Stimulated activated CD8-positive, alpha-beta memory T cell treated with anti-CD3 and anti-CD28 coated beads, Interleukin-12 subunit alpha, Interleukin-12 subunit beta, amount 100 ng/mL, for 1 hour (primary cell): ENCODE data around the gene SEL1L3.

Source experiments
- DNase-seq: peaks from one replicate; pipeline ENCODE4 v3.0.0-alpha.2; 2020; ENCODE audit warnings: low read depth

SEL1L3 gene

DNA sequence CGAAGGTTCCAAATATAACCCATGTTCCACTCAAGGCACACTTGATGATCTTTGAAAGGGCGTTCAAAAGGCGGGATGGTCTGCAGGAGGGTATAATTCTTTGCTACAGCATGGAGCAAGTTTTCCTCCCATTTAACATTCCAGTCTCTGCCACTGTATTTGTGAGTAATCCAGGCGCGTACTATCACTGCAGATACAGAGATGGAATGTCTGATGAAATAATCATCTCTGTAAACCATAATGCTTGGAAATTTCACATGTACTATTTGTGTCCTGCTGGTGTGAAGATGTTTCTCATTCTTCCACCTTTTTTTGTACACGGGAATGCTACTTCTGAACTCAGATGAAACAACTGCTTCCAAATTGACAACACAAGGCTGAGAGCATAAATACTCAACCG, 15.5 kb downstream of the SEL1L3 start:
- DNase-seq, result no peak

GRCh38 chr4:25845841-25846653, 16.7 kb downstream of the SEL1L3 start:
- no peak for DNase-seq

DNA sequence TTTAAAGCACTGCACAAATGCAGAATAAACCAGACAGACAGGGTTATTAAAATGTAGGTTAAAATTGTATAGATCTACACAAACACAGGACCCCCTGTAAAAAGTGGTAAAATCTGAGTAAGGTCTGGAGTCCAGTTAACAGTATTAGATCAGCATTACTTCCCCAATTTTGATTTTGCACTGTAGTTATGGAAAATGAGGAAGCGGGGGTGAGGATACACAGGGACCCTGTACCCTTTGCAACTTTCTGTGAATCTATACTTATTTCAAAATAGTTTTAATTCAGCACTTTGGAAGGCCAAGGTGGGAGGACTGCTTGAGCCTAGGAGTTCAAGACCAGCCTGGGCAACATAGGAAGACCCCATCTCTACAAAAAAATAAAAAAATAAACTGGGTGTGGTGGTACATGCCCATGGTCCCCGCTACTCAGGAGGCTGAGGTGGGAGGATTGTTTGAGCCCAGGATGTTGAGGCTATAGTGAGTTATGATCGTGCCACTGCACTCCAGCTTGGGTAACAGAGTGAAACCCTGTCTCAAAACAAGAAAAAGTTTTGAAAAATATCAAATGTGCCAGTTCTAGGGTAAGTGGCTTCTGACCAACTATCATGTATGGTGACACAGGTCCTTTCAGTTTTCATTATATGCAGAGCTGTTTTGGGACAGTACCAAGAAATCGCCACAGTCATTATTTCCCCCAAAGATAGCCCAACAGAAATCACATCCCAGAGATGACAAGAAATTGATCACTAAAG, 17.7 kb downstream of the SEL1L3 start:
- DNase-seq, result no peak

DNA sequence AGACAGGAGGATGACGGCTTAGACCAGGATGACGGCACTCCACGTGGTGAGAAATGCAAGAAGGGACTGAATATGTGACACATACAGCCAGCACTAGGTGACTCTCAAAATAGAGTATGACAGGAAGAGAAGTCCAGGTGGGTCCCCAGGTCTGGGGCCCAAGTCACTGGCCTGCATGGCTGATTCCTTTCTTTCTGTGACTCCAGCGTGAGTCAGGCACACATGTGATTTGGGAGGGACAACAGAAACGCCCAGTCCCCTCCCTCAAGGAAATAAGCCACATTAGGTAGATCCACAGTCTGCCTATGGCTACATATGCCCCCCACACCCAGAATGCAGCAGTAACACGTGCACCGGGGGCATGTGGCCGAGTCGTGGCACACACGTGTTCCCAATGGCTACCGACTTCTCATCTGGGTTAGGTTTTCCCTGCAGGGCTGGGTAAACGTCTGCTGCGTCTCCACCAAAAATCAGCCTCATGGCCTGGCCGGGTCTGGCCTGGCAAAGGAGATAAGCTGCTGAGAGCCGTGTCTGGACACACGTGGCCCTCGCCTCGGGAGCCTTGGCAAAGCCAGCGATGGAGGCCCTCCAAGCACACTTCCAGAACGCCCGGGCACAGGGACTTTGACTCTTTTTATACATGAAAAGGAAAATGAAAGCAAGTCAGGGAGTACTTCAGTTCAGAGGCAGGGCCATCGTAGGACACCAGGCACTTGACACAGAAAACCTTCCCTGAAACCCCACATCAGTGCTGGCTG, 19.3 kb downstream of the SEL1L3 start:
- DNase-seq, result no peak

- DNase-seq, result peak; percentile 23
Observed at GRCh38 chr4:25842229-25842845, 20.5 kb downstream of the SEL1L3 start.

- DNase-seq, result no peak
Observed at GRCh38 chr4:25839687-25840086, 23.1 kb downstream of the SEL1L3 start.

DNA sequence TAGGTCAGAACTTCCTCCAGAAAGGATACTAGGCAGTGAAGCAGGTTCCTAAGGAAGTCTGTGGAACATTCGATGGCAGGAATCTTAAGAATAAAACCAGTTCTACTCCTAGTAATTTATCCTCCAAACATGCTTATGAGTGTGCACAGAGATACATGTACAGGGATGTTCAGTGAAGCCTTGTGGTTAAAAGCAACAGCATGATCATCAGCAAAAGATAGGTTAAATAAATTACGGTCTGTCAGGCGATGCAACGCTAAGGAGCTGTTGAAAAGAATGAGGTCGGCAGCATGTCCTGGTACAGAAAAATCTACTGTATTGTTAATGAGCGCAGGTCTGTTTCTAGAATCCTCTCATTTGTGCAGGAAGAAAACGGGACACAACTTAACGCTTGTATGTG, 23.6 kb downstream of the SEL1L3 start:
- DNase-seq, result no peak

- no peak for DNase-seq
Observed at GRCh38 chr4:25838526-25838925, 24.3 kb downstream of the SEL1L3 start.

GRCh38 chr4:25837107-25837506, 25.7 kb downstream of the SEL1L3 start:
- no peak for DNase-seq

- no peak for DNase-seq
Observed at GRCh38 chr4:25835384-25835783, 27.4 kb downstream of the SEL1L3 start.

- no peak for DNase-seq
Observed at GRCh38 chr4:25834411-25835107, 28.2 kb downstream of the SEL1L3 start.

DNA sequence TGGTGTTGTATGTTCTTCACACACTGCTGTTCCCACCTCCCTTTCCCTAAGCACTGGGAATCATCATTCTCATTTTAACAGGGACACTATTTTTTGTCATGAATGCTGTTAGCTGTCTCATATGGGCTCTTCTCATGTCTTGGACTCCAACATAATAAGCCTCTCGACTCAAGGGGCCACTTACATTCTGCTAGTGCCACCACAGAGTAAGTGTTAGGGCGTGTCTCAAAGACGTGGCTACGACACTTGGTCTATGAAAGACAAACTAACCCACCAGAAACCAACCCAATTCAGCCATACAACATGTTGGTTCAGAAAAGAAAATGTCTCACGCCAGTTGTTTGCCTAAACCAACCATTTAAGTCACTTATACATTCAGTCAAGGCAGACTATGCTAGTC, 32.2 kb downstream of the SEL1L3 start:
- no peak for DNase-seq

- DNase-seq, result no peak
Observed at GRCh38 chr4:25827897-25828296, 34.9 kb downstream of the SEL1L3 start.

DNA sequence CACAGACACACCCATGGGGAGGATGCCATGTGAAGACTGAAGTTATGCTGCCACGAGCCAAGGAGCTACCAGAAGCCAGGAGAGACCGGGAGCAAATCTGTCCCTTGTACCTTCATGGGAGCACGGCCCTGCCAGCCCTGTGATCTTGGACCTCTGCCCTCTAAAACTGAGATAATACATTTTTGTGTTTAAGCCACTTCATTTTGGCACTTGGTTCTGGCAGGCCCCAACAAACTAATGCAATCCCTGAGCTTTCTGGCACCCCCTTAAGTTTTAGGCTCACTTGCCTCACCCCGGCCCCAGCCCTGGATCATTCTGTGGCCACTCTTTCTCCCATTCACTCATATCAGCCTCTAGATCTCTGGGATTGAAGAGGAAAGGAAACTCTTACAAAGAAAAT, 35.4 kb downstream of the SEL1L3 start:
- DNase-seq, result no peak

DNA sequence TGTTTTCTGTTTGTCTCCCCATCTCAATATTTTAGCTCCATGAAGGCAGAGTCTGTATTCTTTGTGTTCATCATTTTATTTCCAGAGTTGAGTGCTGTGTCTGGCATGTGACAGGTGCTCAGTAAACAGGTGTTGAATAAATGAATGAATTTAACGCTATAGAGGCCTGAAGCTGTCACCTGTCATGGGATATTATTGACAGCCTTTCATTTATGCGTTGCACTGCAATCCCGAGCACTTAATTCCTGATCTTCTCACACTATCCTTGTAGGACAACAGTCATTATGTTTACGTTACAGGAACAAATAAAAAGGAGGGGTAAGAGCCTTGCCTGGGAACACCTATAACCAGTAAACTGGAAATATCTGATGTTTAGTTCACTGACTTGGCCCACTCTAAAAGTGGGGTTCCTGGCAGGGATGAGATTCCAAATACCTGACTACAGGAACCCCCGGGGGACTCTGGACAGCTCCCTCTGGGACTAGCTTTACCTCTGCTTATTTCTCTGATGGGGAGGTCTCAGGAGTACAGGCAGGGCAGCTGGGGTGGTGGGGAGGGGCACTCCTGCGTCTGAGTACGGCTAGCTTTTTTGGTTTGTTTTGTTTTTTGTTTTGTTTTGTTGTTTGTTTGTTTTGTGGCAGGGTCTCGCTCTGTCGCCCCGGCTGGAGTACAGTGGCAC, 36.6 kb downstream of the SEL1L3 start:
- no peak for DNase-seq

DNA sequence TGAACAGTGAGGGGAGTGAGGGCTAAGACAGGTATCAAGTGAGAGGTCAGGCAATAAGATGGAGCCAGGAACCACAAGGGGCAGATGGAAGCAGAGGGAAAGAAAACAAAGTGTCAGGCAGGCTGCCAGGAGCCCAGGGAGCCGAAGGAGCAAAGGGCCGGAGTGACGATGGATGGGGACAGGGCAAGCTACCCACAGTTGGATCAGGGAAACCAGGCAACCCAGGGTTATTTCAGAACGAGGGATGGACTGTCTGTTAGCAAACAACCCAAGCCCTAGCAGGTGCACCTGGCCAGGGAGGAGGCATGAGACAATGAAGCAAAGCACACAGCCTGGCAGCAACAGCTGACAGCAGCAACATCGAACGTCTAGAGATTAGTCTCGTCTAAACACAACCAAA, 39.2 kb downstream of the SEL1L3 start:
- DNase-seq, result no peak

DNA sequence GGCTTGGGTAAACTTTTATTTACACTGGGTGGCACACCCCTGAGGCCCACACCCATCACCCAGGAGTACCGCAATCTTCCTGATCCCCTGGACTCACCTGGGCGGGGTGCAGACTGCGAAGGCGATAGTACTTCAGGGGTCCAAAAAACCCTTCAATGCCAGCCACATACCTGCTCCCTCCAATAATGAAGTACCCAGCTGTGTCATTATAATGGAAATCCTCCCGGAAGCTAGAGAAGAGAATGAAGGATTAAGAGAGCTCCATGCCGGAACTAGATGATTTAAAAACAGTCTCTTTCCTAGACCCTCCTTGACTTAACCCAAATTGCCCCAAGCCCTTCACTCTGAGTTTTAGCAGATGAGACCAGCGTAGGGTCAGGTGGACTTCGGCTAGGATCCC, 40.9 kb downstream of the SEL1L3 start:
- DNase-seq, result no peak

DNA sequence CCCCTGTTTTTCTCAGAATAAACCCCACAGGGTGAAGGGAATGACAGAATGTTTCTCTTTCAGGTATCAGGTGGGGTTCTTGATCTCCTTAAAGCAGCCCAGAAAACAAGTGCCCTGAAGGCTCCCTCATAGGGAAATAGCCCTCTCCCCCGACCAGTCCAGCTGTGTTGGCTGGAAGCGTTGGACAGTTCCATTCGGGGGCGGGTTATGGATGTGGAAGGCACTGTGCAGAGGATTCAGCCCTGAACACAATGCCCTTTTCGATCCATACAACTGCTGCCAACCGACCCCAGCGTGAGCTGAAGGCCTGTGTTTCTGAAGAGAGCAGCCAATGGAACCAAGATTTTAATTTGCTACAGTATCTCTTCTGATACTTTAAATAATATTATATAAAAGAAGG, 41.5 kb downstream of the SEL1L3 start:
- DNase-seq, result no peak

DNA sequence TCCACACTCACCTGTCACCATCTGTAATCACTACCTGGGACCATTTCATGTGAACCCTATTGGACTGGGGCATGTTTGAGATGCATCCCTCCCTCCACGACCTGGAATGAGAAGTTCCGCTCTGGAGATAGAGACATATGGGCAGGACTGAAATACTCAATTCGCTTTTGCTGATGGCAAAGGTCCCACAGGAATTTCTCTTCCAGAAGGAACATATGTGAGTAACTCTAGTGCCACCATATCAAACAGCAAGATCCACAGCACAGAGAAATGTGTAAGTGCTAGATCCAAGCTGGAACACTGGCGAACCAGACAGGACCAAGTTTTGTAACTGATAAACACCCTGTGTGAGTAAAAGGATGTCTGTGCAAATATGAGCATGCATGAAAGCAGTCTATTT, 43.9 kb downstream of the SEL1L3 start:
- no peak for DNase-seq

GRCh38 chr4:25818371-25818871, 44.4 kb downstream of the SEL1L3 start:
- DNase-seq, result no peak
